ENCODE data around the gene ZIC4. TPM values are rescaled to one million over a fixed set of nuclear protein-coding genes. Genes with fewer than 3 reads are reported as not detected.
A peak's percentile ranks its signal among the peaks of the same experiment; 100 is the strongest.

Gene ZIC4
- total and polyA plus RNA-seq, 2 of the 8 experiments (the other 6 are each of a cell fraction or from before 2014, with no cell fraction given) = 0.03 to 0.13 TPM

GRCh38 chr3:147393943-147394883, 12.1 kb downstream of the ZIC4 start (continued):
- TF ChIP-seq KDM1A (IDR thresholded peaks at IDR 0.05; ENCODE audit: borderline replicate concordance, low read length) = no peak
- TF ChIP-seq SUZ12 (IDR thresholded peaks at IDR 0.05; ENCODE audit: low read length) = peak; percentile 89
- TF ChIP-seq CREB1 (IDR thresholded peaks at IDR 0.05) = no peak
- peak; percentile 79 for TF ChIP-seq EZH2 (IDR thresholded peaks at IDR 0.05; ENCODE audit: low read depth, low read length, severe bottlenecking)
- no peak for TF ChIP-seq SP2 (IDR thresholded peaks at IDR 0.05; ENCODE audit: low read length)
- 0 out of 2 replicates have a peak, but pooled peaks have one; percentile 18 for TF ChIP-seq E2F6 (IDR thresholded peaks at IDR 0.05)
- peak; percentile 98 for TF ChIP-seq RNF2 (IDR thresholded peaks at IDR 0.05; ENCODE audit: borderline replicate concordance, low read depth, low read length, missing control alignments, poor library complexity, severe bottlenecking)
- TF ChIP-seq SIX5 (IDR thresholded peaks at IDR 0.05; ENCODE audit: low read depth, low read length) = no peak

Measured in H1 (cell line).